ENCODE data around the gene TTC21B.

TTC21B gene

GRCh38 chr2:165835363-165835762, 118.2 kb downstream of the TTC21B start:
- TF ChIP-seq CTCF (IDR thresholded peaks at IDR 0.05; ENCODE audit: insufficient read depth, low read length, poor library complexity, severe bottlenecking) (no peak), EZH2phosphoT487 (conservative IDR thresholded peaks at IDR 0.05; ENCODE audit: low read length) (no peak)
- Histone ChIP-seq H3K79me2 (ENCODE audit: insufficient read depth, low read length) (no peaks in the 10 kb centered on the region), H3K27ac (ENCODE audit: low read depth, low read length) (no peak overlapping the region), H3K4me2 (ENCODE audit: low read depth, low read length, poor library complexity, severe bottlenecking) (no peak overlapping the region), H3K27me3 (ENCODE audit: low read length) (no peaks in the 10 kb centered on the region), H4K20me1 (ENCODE audit: low read depth, low read length) (no peaks in the 10 kb centered on the region), H3K9ac (ENCODE audit: low read length) (no peak overlapping the region), H3K36me3 (ENCODE audit: low read length) (no peaks in the 10 kb centered on the region), H3K9me3 (ENCODE audit: insufficient read depth, low read length) (no peaks in the 10 kb centered on the region), H3K9me2 (replicated peaks; ENCODE audit: insufficient read depth, low read length) (no peaks in the 10 kb centered on the region), H3K4me3 (ENCODE audit: insufficient read depth, low read length, poor library complexity, severe bottlenecking) (no peak overlapping the region), H2AFZ (ENCODE audit: low read depth, low read length, severe bottlenecking) (no peak overlapping the region), H3F3A (ENCODE audit: insufficient read depth) (no peaks in the 10 kb centered on the region)

GRCh38 chr2:165833156-165833555, 120.4 kb downstream of the TTC21B start:
- H4K20me1 ChIP-seq (ENCODE audit: low read depth, low read length), result no peaks in the 10 kb centered on the region
- no peaks in the 10 kb centered on the region for H3K9me3 ChIP-seq (ENCODE audit: insufficient read depth, low read length)
- no peak overlapping the region for H3K4me3 ChIP-seq (ENCODE audit: insufficient read depth, low read length, poor library complexity, severe bottlenecking)
- no peak overlapping the region for H3K9ac ChIP-seq (ENCODE audit: low read length)
- H3K27me3 ChIP-seq (ENCODE audit: low read length), result no peaks in the 10 kb centered on the region
- H3K36me3 ChIP-seq (ENCODE audit: low read length), result no peaks in the 10 kb centered on the region
- H3K79me2 ChIP-seq (ENCODE audit: insufficient read depth, low read length), result no peaks in the 10 kb centered on the region
- H3K4me2 ChIP-seq (ENCODE audit: low read depth, low read length, poor library complexity, severe bottlenecking), result no peak overlapping the region
- H3F3A ChIP-seq (ENCODE audit: insufficient read depth), result no peaks in the 10 kb centered on the region
- no peak for TF ChIP-seq EZH2phosphoT487 (conservative IDR thresholded peaks at IDR 0.05; ENCODE audit: low read length)
- no peak for TF ChIP-seq CTCF (IDR thresholded peaks at IDR 0.05; ENCODE audit: insufficient read depth, low read length, poor library complexity, severe bottlenecking)
- no peak overlapping the region for H2AFZ ChIP-seq (ENCODE audit: low read depth, low read length, severe bottlenecking)
- H3K27ac ChIP-seq (ENCODE audit: low read depth, low read length), result no peak overlapping the region
- H3K9me2 ChIP-seq (replicated peaks; ENCODE audit: insufficient read depth, low read length), result no peaks in the 10 kb centered on the region

- Histone ChIP-seq H3F3A (ENCODE audit: insufficient read depth) (no peaks in the 10 kb centered on the region), H4K20me1 (ENCODE audit: low read depth, low read length) (no peaks in the 10 kb centered on the region), H3K9ac (ENCODE audit: low read length) (no peak overlapping the region), H3K79me2 (ENCODE audit: insufficient read depth, low read length) (no peaks in the 10 kb centered on the region), H3K27me3 (ENCODE audit: low read length) (no peaks in the 10 kb centered on the region), H3K4me2 (ENCODE audit: low read depth, low read length, poor library complexity, severe bottlenecking) (no peak overlapping the region), H2AFZ (ENCODE audit: low read depth, low read length, severe bottlenecking) (no peak overlapping the region), H3K4me3 (ENCODE audit: insufficient read depth, low read length, poor library complexity, severe bottlenecking) (no peak overlapping the region), H3K9me3 (ENCODE audit: insufficient read depth, low read length) (no peaks in the 10 kb centered on the region), H3K9me2 (replicated peaks; ENCODE audit: insufficient read depth, low read length) (no peaks in the 10 kb centered on the region), H3K27ac (ENCODE audit: low read depth, low read length) (no peak overlapping the region), H3K36me3 (ENCODE audit: low read length) (no peaks in the 10 kb centered on the region)
- TF ChIP-seq EZH2phosphoT487 (conservative IDR thresholded peaks at IDR 0.05; ENCODE audit: low read length), result no peak
- no peak for TF ChIP-seq CTCF (IDR thresholded peaks at IDR 0.05; ENCODE audit: insufficient read depth, low read length, poor library complexity, severe bottlenecking)
Measured at GRCh38 chr2:165827921-165828276, 125.7 kb downstream of the TTC21B start.
